ENCODE measurements around the gene NAGPA. TPM values are rescaled to one million over a fixed set of nuclear protein-coding genes. Genes with fewer than 3 reads are reported as not detected.
A peak's percentile ranks its signal among the peaks of the same experiment; 100 is the strongest.

The NAGPA gene
- total RNA-seq, 4 donors from 2014 or later = 15.1 to 27.5 (median 27.4) TPM

GRCh38 chr16:4988647-4989046 is 45.1 kb downstream of the NAGPA start:
- in situ Hi-C loops (cut with MboI; ENCODE audit: low sequenced_read_pairs in 4 of 4) = no loop called here
- intact Hi-C loops (cut with DNase I; ENCODE audit: low total_unique reads) = no loop called here
- no peak for ATAC-seq
- Histone ChIP-seq H3K4me1 (no peaks in the 10 kb centered on the region), H3K27me3 (peaks cover 0 to 19% (median 6%) of the 10 kb centered on the region in 3 donors), H3K9me3 (no peaks in the 10 kb centered on the region), H3K4me3 (no peak overlapping the region), H3K27ac (no peak overlapping the region), H3K36me3 (no peaks in the 10 kb centered on the region)
- no peak for DNase-seq
- TF ChIP-seq CTCF (IDR thresholded peaks at IDR 0.05 in 4 of 5, conservative IDR thresholded peaks at IDR 0.05 in 1 of 5) (no peak), POLR2A (IDR thresholded peaks at IDR 0.05) (no peak)

- in situ Hi-C loops (cut with MboI; ENCODE audit: low sequenced_read_pairs in 4 of 4) (no loop called here), intact Hi-C loops (cut with DNase I; ENCODE audit: low total_unique reads) (no loop called here)
- H3K27ac ChIP-seq = no peak overlapping the region
- H3K27me3 ChIP-seq = peaks cover 0 to 19% (median 6%) of the 10 kb centered on the region in 3 donors
- no peak for DNase-seq
- H3K9me3 ChIP-seq = no peaks in the 10 kb centered on the region
- ATAC-seq = peak; percentile 35 to 43
- TF ChIP-seq CTCF (IDR thresholded peaks at IDR 0.05 in 4 of 5, conservative IDR thresholded peaks at IDR 0.05 in 1 of 5) (no peak), POLR2A (IDR thresholded peaks at IDR 0.05) (no peak)
- H3K4me1 ChIP-seq = no peaks in the 10 kb centered on the region
- peak overlapping the region; percentile 9 to 48 (median 30) for H3K4me3 ChIP-seq
- H3K36me3 ChIP-seq = no peaks in the 10 kb centered on the region
Observed at GRCh38 chr16:4987580-4988374, 46.0 kb downstream of the NAGPA start.

- H3K4me1 ChIP-seq = peaks cover 0 to 5% of the 10 kb centered on the region in 2 donors
- peaks cover 0 to 19% (median 6%) of the 10 kb centered on the region in 3 donors for H3K27me3 ChIP-seq
- H3K36me3 ChIP-seq = no peaks in the 10 kb centered on the region
- H3K27ac ChIP-seq = no peak overlapping the region
- ATAC-seq (no peak), DNase-seq (no peak)
- peak overlapping the region; percentile 9 to 48 (median 30) for H3K4me3 ChIP-seq
- TF ChIP-seq CTCF (IDR thresholded peaks at IDR 0.05 in 4 of 5, conservative IDR thresholded peaks at IDR 0.05 in 1 of 5) (no peak), POLR2A (IDR thresholded peaks at IDR 0.05) (no peak)
- no peaks in the 10 kb centered on the region for H3K9me3 ChIP-seq
- intact Hi-C loops (cut with DNase I; ENCODE audit: low total_unique reads) (no loop called here), in situ Hi-C loops (cut with MboI; ENCODE audit: low sequenced_read_pairs in 4 of 4) (no loop called here)
Observed at GRCh38 chr16:4987250-4987579, 46.5 kb downstream of the NAGPA start.

GRCh38 chr16:4984174-4984990 is 49.4 kb downstream of the NAGPA start:
- Histone ChIP-seq H3K27ac (no peak overlapping the region), H3K36me3 (no peaks in the 10 kb centered on the region), H3K27me3 (peaks cover 0 to 19% (median 6%) of the 10 kb centered on the region in 3 donors), H3K4me1 (peaks cover 23 to 32% of the 10 kb centered on the region in 2 donors), H3K9me3 (no peaks in the 10 kb centered on the region), H3K4me3 (no peak overlapping the region)
- in situ Hi-C loops (cut with MboI; ENCODE audit: low sequenced_read_pairs in 4 of 4) = no loop called here
- TF ChIP-seq POLR2A (IDR thresholded peaks at IDR 0.05) (no peak), CTCF (IDR thresholded peaks at IDR 0.05 in 4 of 5, conservative IDR thresholded peaks at IDR 0.05 in 1 of 5) (no peak)
- ATAC-seq = no peak
- intact Hi-C loops (cut with DNase I; ENCODE audit: low total_unique reads) = no loop called here
- no peak for DNase-seq

Data from gastrocnemius medialis (tissue), 4 donors.